Astrocyte of the spinal cord (primary cell): ENCODE measurements around the gene LRP1B.
"Not testable (repeated sequence)": the region's sequence is repeated elsewhere in the genome, so short reads cannot be mapped to it uniquely, and the experiment has no call there.

ENCODE experiments used
- DNase-seq: peaks from one replicate; pipeline ENCODE4 v3.0.0; 2011; ENCODE audit warnings: low read depth, low spot score
- H3K4me3 ChIP-seq: 2 replicates; pipeline ENCODE4 v1.5.1; 2011; ENCODE audit warnings: low read depth, mild to moderate bottlenecking, low read length, moderate library complexity
- in situ Hi-C: cut with HindIII; loops from 2 replicates; pipeline ENCODE4 v1.10.0; 2017; ENCODE audit warnings: low sequenced_read_pairs
- TF ChIP-seq, protein P1 (sequence below): IDR thresholded peaks from 2 replicates; pipeline ENCODE4 v1.5.1; 2012; ENCODE audit warnings: low read depth, mild to moderate bottlenecking, low read length, inconsistent platforms

LRP1B gene

GRCh38 chr2:141848191-141848590 lies 282.6 kb downstream of the LRP1B start:
- H3K4me3 ChIP-seq = no peak overlapping the region
- DNase-seq = no peak
- in situ Hi-C loops = no loop called here
- TF ChIP-seq, protein P1, sequence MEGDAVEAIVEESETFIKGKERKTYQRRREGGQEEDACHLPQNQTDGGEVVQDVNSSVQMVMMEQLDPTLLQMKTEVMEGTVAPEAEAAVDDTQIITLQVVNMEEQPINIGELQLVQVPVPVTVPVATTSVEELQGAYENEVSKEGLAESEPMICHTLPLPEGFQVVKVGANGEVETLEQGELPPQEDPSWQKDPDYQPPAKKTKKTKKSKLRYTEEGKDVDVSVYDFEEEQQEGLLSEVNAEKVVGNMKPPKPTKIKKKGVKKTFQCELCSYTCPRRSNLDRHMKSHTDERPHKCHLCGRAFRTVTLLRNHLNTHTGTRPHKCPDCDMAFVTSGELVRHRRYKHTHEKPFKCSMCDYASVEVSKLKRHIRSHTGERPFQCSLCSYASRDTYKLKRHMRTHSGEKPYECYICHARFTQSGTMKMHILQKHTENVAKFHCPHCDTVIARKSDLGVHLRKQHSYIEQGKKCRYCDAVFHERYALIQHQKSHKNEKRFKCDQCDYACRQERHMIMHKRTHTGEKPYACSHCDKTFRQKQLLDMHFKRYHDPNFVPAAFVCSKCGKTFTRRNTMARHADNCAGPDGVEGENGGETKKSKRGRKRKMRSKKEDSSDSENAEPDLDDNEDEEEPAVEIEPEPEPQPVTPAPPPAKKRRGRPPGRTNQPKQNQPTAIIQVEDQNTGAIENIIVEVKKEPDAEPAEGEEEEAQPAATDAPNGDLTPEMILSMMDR = no peak

GRCh38 chr2:141844231-141844630 lies 286.6 kb downstream of the LRP1B start:
- TF ChIP-seq, protein P1 = no peak
- no peak overlapping the region for H3K4me3 ChIP-seq
- DNase-seq = no peak
- in situ Hi-C loops = no loop called here

GRCh38 chr2:141835103-141835502 lies 295.7 kb downstream of the LRP1B start:
- in situ Hi-C loops = no loop called here
- DNase-seq = no peak
- TF ChIP-seq, protein P1 = no peak
- no peak overlapping the region for H3K4me3 ChIP-seq

GRCh38 chr2:141828761-141829160 lies 302.1 kb downstream of the LRP1B start:
- in situ Hi-C loops = no loop called here
- H3K4me3 ChIP-seq = no peak overlapping the region
- TF ChIP-seq, protein P1 = no peak

DNA sequence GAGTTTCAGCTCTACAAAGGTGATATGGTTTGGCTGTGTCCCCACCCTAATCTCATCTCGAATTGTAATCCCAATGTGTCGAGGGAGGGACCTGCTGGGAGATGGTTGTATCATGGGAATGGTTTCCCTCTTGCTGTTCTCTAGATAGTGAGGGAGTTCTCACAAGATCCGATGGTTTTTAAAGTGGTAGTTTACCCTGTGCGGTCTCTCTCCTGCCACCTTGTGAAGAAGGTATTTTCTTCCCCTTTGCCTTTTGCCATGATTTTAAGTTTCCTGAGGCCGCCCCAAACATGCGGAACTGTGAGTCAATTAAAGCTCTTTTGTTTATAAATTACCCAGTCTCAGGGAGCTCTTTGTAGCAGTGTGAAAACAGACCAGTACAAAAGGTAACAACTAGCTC lies 306.0 kb downstream of the LRP1B start:
- DNase-seq = no peak
- TF ChIP-seq, protein P1 = no peak
- H3K4me3 ChIP-seq = no peak overlapping the region
- in situ Hi-C loops = no loop called here

More at GRCh38 chr2:141828761-141829160, 302.1 kb downstream of the LRP1B start:
- DNase-seq = no peak

DNA sequence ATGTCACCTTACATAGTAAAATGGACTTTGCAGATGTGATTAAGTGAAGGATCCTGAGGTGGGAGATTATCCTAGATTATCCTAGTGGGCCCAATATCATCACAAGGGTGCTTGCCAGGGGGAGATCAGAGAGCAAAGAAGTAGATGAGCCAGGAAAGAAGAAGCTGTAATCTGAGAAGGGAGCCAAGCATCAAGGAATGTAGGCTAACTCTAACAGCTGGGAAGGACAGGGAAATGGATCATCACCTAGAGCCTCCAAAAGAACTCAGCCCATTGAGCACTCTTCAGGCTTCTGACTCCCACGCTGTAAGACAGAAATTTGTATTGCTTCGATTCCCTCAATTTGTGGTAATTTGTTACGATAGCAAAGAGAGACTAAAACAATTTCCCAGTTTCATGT lies 309.9 kb downstream of the LRP1B start:
- in situ Hi-C loops = no loop called here
- H3K4me3 ChIP-seq = no peak overlapping the region
- TF ChIP-seq, protein P1 = no peak
- no peak for DNase-seq

DNA sequence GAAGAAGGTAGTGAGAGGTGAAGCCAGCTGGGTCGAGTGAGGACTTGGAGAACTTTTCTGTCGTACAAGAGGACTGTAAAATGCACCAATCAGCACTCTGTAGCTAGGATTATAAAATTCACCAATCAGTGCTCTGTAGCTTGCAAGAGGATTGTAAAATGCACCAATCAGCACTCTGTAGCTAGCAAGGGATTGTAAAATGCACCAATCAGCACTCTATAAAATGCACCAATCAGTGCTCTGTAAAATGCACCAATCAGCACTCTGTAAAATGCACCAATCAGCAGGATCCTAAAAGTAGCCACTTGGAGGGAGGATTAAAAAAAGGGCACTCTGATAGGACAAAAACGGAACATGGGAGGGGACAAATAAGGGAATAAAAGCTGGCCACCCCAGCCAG lies 315.5 kb downstream of the LRP1B start:
- in situ Hi-C loops, DNase-seq, H3K4me3 ChIP-seq: not testable (repeated sequence)
